PFSK-1 (cell line): Measurements from ENCODE around the gene CTNNA1.

Source experiments
- FOXP2 ChIP-seq: optimal IDR thresholded peaks from 2 replicates; pipeline ENCODE3; 2011; ENCODE audit warnings: borderline replicate concordance, control low read depth, inconsistent platforms; ENCODE audit not compliant: insufficient read depth; ENCODE audit errors: extremely low read length, extremely low read depth
- POLR2AphosphoS5 ChIP-seq: IDR thresholded peaks from 2 replicates; pipeline ENCODE4 v1.6.1; 2012; ENCODE audit warnings: low read depth, mild to moderate bottlenecking, control low read depth, low read length, moderate library complexity
- SIN3A ChIP-seq: IDR thresholded peaks from 2 replicates; pipeline ENCODE4 v1.6.1; 2012; ENCODE audit warnings: mild to moderate bottlenecking, low read length, moderate library complexity, borderline replicate concordance; ENCODE audit not compliant: insufficient read depth
- TAF1 ChIP-seq: IDR thresholded peaks from 2 replicates; pipeline ENCODE4 v1.6.1; 2012; ENCODE audit warnings: low read length, control low read depth, borderline replicate concordance; ENCODE audit not compliant: insufficient read depth
- TF ChIP-seq, protein P1 (sequence below), 2 experiments: IDR thresholded peaks; 2 replicates each; pipeline versions ENCODE4 v1.6.1 to v1.8.0; 2011 to 2012; ENCODE audit warnings: low read depth in 2 of 2, low read length in 2 of 2, control low read depth in 1 of 2, inconsistent platforms in 1 of 2, mild to moderate bottlenecking in 1 of 2, moderate library complexity in 1 of 2; ENCODE audit not compliant: insufficient read depth in 1 of 2

DNA sequence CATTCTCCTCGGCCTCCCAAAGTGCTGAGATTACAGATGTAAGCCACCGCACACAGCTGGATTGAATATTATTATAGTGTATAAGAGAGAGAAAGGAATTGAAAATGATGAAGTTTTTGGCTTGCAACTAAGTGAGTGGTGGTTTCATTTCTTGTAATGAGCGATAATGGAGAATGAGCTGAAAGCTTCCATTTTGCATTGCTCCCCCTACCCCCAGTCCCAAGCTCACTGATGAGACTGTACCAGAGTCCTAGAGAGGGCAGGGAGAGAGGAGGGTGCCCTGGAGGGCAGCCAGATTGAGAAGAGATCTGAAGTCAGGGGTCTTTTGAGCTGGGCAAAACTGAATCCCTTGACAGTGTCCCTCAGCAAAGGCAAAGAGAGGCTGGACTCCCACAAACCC is 38.5 kb upstream of the CTNNA1 start:
- no peak for TF ChIP-seq POLR2AphosphoS5
- TF ChIP-seq TAF1 = no peak
- no peak for TF ChIP-seq FOXP2
- TF ChIP-seq SIN3A = no peak
- TF ChIP-seq, protein P1, sequence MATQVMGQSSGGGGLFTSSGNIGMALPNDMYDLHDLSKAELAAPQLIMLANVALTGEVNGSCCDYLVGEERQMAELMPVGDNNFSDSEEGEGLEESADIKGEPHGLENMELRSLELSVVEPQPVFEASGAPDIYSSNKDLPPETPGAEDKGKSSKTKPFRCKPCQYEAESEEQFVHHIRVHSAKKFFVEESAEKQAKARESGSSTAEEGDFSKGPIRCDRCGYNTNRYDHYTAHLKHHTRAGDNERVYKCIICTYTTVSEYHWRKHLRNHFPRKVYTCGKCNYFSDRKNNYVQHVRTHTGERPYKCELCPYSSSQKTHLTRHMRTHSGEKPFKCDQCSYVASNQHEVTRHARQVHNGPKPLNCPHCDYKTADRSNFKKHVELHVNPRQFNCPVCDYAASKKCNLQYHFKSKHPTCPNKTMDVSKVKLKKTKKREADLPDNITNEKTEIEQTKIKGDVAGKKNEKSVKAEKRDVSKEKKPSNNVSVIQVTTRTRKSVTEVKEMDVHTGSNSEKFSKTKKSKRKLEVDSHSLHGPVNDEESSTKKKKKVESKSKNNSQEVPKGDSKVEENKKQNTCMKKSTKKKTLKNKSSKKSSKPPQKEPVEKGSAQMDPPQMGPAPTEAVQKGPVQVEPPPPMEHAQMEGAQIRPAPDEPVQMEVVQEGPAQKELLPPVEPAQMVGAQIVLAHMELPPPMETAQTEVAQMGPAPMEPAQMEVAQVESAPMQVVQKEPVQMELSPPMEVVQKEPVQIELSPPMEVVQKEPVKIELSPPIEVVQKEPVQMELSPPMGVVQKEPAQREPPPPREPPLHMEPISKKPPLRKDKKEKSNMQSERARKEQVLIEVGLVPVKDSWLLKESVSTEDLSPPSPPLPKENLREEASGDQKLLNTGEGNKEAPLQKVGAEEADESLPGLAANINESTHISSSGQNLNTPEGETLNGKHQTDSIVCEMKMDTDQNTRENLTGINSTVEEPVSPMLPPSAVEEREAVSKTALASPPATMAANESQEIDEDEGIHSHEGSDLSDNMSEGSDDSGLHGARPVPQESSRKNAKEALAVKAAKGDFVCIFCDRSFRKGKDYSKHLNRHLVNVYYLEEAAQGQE (IDR thresholded peaks at IDR 0.05; ENCODE audit: insufficient read depth in 1 of 2, low read depth in 2 of 2, low read length in 2 of 2) = no peak
